DOHH2 (cell line): ENCODE measurements around the gene TNPO3.

ENCODE experiments used
- H3F3A ChIP-seq: fragments of 200-600 bp; sonication (generic), shearing (Covaris generic); 2 replicates; pipeline ENCODE4 v1.6.0; 2016; ENCODE audit warnings: antibody characterized with exemption, mild to moderate bottlenecking; ENCODE audit not compliant: control insufficient read depth, insufficient read depth
- H3K27ac ChIP-seq: fragments of 200-600 bp; sonication (generic); 2 replicates; pipeline ENCODE4 v1.5.1; 2014; ENCODE audit warnings: low read depth, mild to moderate bottlenecking, low read length, moderate library complexity
- H3K27me3 ChIP-seq: fragments of 200-600 bp; sonication (generic); 2 replicates; pipeline ENCODE4 v1.6.1; 2014; ENCODE audit warnings: mild to moderate bottlenecking, low read length, mixed read lengths; ENCODE audit not compliant: control insufficient read depth
- H3K36me3 ChIP-seq: fragments of 200-600 bp; sonication (generic); 2 replicates; pipeline ENCODE4 v1.6.1; 2014; ENCODE audit warnings: mild to moderate bottlenecking, low read length, moderate library complexity, mixed read lengths; ENCODE audit not compliant: control insufficient read depth
- H3K4me1 ChIP-seq: fragments of 200-600 bp; sonication (generic); 2 replicates; pipeline ENCODE4 v1.6.1; 2014; ENCODE audit warnings: mild to moderate bottlenecking, low read length, mixed read lengths; ENCODE audit not compliant: control insufficient read depth
- H3K4me2 ChIP-seq: fragments of 200-600 bp; sonication (generic); 2 replicates; pipeline ENCODE4 v1.6.0; 2014; ENCODE audit warnings: mild to moderate bottlenecking, low read length, moderate library complexity
- H3K4me3 ChIP-seq: fragments of 200-600 bp; sonication (generic); 2 replicates; pipeline ENCODE4 v1.5.1; 2014; ENCODE audit warnings: mild to moderate bottlenecking, low read length, mixed read lengths
- H3K79me2 ChIP-seq: fragments of 200-600 bp; sonication (generic); 2 replicates; pipeline ENCODE4 v1.6.1; 2014; ENCODE audit warnings: mild to moderate bottlenecking, low read length, mixed read lengths; ENCODE audit not compliant: control insufficient read depth
- H3K9me2 ChIP-seq: fragments of 200-600 bp; sonication (generic); replicated peaks from 2 replicates; pipeline ENCODE4 v1.6.1; 2014; ENCODE audit warnings: mild to moderate bottlenecking, low read length, mixed read lengths; ENCODE audit not compliant: control insufficient read depth
- H3K9me3 ChIP-seq: fragments of 200-600 bp; sonication (generic); 2 replicates; pipeline ENCODE4 v1.6.1; 2014; ENCODE audit warnings: antibody characterized with exemption, low read length, mixed read lengths; ENCODE audit not compliant: control insufficient read depth, insufficient read depth
- H4K20me1 ChIP-seq: fragments of 200-600 bp; sonication (generic); 2 replicates; pipeline ENCODE4 v1.6.0; 2014; ENCODE audit warnings: low read depth, mild to moderate bottlenecking, antibody characterized with exemption, low read length, moderate library complexity; ENCODE audit not compliant: control insufficient read depth, insufficient read depth
- EZH2phosphoT487 ChIP-seq: fragments of 200-600 bp; sonication (generic); IDR thresholded peaks from 2 replicates; pipeline ENCODE4 v1.6.1; 2017; ENCODE audit warnings: borderline replicate concordance, mild to moderate bottlenecking, antibody characterized with exemption, low read length, moderate library complexity, mixed read lengths
- TF ChIP-seq, protein P1 (sequence below): fragments of 200-600 bp; sonication (generic); IDR thresholded peaks from one replicate; pipeline ENCODE4 v1.5.1; 2014; ENCODE audit warnings: antibody characterized with exemption, mild to moderate bottlenecking, low read depth, low read length; ENCODE audit not compliant: poor library complexity, severe bottlenecking

TNPO3 gene

DNA sequence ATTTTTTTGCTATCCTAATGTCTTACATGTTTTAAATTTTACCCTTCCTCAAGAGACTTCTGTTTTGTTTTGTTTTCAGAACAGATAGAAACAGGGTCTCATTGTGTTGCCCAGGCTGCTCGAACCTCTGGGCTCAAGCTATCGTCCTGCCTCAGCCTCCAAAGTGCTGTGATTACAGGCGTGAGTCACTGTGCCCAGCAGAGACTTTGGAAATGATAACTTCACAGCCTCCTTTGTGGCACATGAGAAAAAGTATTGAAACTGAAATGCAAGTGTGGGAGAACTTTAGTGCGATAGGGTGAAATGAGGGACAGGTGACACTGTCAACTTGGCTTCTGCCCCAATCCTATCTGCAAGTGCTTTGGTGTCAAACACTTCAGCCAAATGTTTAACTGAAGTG, 95.6 kb downstream of the TNPO3 start:
- peaks cover 83% of the 10 kb centered on the region for H3K36me3 ChIP-seq
- H3K27ac ChIP-seq, result no peak overlapping the region

DNA sequence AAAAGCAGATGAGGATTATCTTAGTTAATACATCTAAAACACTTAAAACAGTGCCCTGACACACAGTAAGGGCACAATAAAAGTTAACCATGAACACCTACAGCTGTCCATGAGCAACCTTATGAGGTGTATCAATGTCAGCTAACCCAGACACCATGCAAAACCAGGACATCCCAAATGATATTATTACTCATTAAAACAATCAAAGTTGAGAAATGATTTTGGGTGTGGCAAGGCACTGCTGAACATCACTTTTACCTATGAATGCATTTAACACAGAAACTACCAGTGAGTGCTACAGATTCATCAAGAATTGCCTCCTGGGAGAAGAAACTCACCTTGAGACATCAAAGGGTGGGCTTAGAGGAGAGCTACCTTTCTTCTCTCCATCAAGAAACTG, 98.9 kb downstream of the TNPO3 start:
- H3K4me3 ChIP-seq, result no peak overlapping the region
- H3K79me2 ChIP-seq, result no peaks in the 10 kb centered on the region
- peaks cover 14% of the 10 kb centered on the region for H3K4me1 ChIP-seq
- H3K27ac ChIP-seq, result no peak overlapping the region
- no peaks in the 10 kb centered on the region for H3K27me3 ChIP-seq
- H3K4me2 ChIP-seq, result no peak overlapping the region
- 0 out of 2 replicates have a peak, but pooled peaks cover 7% of the 10 kb centered on the region for H3F3A ChIP-seq
- peaks cover 83% of the 10 kb centered on the region for H3K36me3 ChIP-seq
- no peaks in the 10 kb centered on the region for H3K9me3 ChIP-seq
- TF ChIP-seq, protein P1, sequence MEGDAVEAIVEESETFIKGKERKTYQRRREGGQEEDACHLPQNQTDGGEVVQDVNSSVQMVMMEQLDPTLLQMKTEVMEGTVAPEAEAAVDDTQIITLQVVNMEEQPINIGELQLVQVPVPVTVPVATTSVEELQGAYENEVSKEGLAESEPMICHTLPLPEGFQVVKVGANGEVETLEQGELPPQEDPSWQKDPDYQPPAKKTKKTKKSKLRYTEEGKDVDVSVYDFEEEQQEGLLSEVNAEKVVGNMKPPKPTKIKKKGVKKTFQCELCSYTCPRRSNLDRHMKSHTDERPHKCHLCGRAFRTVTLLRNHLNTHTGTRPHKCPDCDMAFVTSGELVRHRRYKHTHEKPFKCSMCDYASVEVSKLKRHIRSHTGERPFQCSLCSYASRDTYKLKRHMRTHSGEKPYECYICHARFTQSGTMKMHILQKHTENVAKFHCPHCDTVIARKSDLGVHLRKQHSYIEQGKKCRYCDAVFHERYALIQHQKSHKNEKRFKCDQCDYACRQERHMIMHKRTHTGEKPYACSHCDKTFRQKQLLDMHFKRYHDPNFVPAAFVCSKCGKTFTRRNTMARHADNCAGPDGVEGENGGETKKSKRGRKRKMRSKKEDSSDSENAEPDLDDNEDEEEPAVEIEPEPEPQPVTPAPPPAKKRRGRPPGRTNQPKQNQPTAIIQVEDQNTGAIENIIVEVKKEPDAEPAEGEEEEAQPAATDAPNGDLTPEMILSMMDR, result no peak
- TF ChIP-seq EZH2phosphoT487, result no peak
- no peaks in the 10 kb centered on the region for H3K9me2 ChIP-seq
- H4K20me1 ChIP-seq, result no peaks in the 10 kb centered on the region

More for the DNA sequence above, 95.6 kb downstream of the TNPO3 start:
- no peak for TF ChIP-seq EZH2phosphoT487
- TF ChIP-seq, protein P1, result no peak
- 0 out of 2 replicates have a peak, but pooled peaks cover 4% of the 10 kb centered on the region for H3F3A ChIP-seq
- H3K27me3 ChIP-seq, result no peaks in the 10 kb centered on the region
- H3K9me3 ChIP-seq, result no peaks in the 10 kb centered on the region
- H3K9me2 ChIP-seq, result no peaks in the 10 kb centered on the region
- no peaks in the 10 kb centered on the region for H3K79me2 ChIP-seq
- no peak overlapping the region for H3K4me2 ChIP-seq
- H3K4me1 ChIP-seq, result peaks cover 14% of the 10 kb centered on the region
- H4K20me1 ChIP-seq, result no peaks in the 10 kb centered on the region
- H3K4me3 ChIP-seq, result no peak overlapping the region

DNA sequence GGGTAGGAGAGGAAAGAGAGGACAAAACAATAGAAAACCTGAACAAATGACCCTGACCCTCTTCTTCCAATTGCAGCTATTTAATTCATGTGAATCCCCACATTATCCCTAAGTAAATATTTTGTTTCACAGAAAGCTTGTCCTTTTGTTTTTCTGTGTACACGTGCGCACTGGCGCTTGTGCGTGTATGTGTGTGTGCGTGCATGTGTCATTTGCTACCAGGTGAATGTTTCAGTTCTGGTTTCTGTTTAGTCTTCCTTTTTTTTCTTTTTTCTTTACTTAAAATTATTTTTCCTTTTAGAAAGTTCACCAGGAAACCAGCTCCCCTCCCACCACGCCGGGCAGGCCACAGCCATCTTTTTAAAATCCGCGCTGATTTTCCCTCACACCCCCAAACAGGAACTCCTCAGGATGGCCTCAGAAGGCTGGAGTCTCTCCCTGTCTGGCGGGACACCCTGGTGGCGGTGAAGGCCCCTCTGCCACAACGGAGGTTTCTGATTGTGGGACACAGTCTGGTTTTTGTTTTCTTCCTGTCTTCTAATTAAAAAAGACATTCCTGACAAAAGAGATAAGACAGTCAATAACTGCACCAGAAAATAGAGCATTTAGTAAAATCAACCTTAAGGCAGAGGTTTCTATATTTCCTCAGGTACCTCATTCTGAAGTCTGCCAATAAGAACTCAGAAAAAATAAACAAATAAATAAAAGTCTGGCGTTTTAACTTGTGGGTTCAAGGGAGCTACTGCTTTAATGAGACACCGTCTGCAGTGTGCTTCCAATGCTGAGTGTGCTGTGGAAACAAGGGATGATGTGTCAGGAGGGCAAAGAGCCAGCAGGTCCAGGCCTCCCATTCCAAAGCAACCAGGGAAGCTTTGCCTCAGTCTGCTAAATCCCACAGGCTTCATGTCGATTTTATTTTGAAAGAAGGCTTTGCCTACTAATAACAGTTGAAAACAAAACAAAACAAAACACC, 99.8 kb downstream of the TNPO3 start:
- H3K27me3 ChIP-seq, result no peaks in the 10 kb centered on the region
- no peaks in the 10 kb centered on the region for H3K9me3 ChIP-seq
- peaks cover 82% of the 10 kb centered on the region for H3K36me3 ChIP-seq
- H3K9me2 ChIP-seq, result no peaks in the 10 kb centered on the region
- TF ChIP-seq EZH2phosphoT487, result no peak
- TF ChIP-seq, protein P1, result no peak
- H3K79me2 ChIP-seq, result no peaks in the 10 kb centered on the region
- no peak overlapping the region for H3K4me2 ChIP-seq
- 0 out of 2 replicates have a peak, but pooled peaks cover 7% of the 10 kb centered on the region for H3F3A ChIP-seq
- no peak overlapping the region for H3K27ac ChIP-seq
- no peaks in the 10 kb centered on the region for H4K20me1 ChIP-seq
- no peak overlapping the region for H3K4me3 ChIP-seq
- H3K4me1 ChIP-seq, result peaks cover 14% of the 10 kb centered on the region
